GM18519 (cell line): ENCODE data around the gene C17orf67.

Experiments used
- ATAC-seq: cut with Tn5 transposase; IDR thresholded peaks from one replicate; pipeline ENCODE4 v1.9.1; 2021; ENCODE audit warnings: mild to moderate bottlenecking, moderate library complexity; ENCODE audit not compliant: unreplicated experiment, low FRiP score

Gene C17orf67

DNA sequence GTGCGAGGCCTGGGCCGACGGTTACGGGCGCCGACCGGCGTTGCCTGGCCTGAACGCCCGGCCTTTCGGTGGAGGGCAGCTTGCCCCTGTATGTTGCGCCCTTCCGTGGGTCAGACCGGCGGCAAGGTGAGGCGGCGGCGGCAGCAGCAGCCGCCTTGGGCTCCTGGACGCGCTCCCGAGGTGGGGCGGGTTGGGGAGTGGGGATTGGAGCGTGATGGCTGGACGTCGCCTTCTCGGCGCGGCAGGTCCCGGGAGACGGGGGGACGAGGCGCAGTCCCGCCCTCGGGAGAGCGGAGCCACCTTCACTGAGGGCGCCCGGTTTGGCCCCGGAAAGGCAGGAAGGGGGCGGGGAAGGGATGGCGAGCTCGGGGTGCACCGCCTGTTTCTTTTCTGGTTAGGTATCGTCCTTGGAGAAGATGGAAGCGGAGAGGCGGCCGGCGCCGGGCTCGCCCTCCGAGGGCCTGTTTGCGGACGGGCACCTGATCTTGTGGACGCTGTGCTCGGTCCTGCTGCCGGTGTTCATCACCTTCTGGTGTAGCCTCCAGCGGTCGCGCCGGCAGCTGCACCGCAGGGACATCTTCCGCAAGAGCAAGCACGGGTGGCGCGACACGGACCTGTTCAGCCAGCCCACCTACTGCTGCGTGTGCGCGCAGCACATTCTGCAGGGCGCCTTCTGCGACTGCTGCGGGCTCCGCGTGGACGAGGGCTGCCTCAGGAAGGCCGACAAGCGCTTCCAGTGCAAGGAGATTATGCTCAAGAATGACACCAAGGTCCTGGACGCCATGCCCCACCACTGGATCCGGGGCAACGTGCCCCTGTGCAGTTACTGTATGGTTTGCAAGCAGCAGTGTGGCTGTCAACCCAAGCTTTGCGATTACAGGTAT lies 902 bp upstream of the C17orf67 start:
- ATAC-seq, result no peak

DNA sequence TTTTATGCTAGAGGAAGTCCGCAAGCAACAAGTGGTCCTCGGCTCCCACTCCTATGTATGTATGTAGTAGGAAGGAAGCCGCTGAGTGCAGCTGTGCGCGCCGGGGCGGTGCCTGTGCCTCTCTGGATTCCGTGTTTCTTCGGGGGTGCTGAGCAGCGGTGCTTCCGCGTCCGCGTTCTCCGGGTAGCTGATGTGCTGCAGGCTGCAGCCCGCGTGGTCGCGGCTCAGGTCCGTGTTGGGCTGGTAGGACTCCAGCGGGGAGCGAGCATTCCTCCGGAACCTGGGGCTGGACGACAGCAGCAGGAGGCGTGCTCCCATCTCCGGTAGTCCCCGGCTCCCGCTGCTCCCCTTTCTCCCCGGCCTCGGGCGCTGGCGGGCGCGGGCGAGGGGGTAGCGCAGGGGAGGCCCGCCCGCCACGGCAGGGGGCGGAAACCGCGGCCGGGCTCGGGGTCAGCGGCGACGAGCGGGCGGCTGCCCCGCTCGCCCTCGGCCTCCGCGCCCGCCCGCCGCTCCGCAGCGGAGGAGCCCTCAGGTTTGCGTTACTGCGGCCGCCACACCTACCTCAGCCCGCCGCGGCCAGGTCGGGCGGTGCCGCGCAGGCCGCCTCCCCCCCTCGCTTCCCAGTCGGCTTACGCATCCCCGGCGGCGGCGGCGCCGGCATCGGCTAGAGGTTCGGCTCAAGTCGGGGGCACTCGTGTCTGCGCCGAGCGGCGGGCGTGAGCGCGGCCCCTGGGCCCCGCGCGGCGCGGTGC lies 487 bp downstream of the C17orf67 start:
- peak; percentile 32 for ATAC-seq

DNA sequence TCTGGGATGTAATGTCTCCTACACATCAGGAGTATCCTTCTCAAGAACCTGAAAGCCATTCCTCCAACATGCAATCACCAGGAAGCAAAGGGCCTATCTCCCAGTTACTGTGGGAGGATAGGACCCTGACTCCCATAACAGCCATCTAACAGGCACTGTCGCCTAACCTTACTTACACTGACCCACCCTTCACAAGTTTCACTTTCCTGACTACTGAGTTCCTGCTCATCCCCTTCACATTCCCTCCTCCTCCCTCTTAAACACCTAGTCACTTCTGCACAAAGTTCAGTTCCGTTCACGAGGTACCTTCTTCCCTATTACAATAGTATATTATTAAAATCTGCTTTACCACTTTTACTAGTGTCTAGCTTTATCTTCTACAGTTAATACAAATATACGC lies 1.3 kb downstream of the C17orf67 start:
- no peak for ATAC-seq

DNA sequence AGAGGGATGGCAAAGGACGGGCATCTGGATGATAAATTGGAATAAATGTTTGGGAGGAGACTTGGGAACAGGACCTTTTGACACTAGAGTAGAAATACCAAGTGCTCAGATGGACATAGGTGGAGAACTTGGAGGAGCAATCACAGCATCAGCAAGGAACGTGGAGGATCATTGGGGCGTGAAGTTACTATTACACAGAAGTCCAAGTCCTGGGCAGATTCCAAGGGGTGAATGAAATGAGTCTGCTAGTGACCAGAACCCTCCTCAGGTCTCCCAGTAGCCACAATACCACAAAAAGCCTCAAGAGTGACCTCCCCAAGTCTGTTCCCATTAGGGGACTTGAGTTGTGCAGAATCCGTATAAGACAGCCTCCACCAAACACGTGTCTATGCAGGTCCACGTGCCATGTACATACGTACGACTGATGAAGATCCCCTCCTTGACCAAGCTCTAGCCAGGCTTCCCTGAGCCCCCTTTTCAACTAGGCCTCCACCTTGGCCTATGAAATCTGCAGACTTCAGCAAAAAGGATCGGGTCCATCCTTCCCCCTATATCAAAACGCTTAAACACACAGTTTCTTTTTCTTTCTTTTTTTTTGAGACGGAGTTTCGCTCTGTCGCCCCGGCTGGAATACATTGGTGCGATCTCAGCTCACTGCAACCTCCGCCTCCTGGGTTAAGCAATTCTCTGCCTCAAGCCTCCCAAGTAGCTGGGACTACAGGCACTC lies 2.2 kb downstream of the C17orf67 start:
- no peak for ATAC-seq

DNA sequence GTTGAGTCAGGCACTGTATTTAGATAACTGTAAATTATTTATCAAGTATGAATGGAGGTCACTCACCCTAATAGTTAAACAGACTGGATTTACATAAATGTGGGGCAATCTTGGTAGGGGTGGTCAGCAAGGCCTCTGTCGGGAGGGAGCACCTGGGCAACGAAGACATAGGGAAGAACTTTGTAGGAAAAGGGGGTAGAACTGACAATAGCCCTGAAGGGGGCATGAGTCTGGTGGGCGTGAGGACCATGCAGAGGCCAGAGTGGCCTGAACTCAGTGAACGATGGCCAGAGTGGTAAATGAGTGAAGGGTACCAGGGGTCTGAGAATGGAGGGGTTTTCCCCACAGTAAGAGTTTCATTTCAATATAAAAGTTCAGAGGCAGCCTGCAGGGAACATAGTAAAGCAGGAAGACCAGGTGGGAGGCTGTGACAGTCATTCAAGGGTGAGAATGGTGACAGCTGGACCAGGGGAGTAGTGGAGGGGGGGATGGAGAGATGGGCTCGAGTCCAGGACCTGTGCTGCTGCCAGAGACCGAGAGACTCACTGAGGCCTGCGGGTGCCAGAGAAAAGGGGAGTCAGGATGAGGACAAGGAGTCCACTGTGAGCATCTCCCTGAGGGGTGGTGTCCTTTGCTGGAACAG lies 2.9 kb downstream of the C17orf67 start:
- no peak for ATAC-seq

DNA sequence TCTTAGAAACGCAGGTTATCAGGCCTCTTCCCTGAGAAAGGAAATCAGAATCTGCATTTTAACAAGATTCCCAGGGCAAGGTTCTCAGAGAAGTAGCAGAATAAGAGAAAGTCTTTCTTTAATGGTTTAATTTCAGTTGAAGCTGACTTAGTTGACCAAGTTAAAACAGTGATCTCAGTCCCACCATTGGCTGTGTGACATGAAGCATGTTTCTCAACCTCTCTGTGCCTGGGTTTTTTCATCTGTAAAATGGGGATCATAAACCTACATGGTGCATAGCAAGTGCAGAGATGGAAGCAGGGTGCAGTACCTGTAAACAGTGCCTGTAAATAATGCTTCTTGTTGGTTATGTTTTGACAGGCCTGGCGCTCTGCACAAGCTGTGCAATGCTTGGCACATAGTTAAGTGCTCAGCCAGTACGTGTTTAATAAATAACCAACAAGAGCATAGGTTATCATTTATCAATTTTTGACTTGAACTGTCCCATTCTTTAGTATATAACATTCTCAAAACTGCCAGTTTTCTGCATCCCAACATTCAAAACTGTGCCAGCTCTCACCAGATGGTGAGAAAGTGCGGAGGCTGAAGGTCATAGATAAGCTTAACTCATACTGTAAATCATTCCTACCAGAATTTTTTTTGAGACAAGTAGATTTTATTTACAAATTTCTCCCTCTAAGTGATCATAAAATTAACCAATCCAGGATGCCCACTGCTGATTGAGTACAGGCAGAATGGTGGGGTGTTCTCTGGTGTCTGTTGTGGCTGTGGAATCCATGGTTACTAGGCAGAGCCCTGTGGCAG lies 6.9 kb downstream of the C17orf67 start:
- no peak for ATAC-seq

DNA sequence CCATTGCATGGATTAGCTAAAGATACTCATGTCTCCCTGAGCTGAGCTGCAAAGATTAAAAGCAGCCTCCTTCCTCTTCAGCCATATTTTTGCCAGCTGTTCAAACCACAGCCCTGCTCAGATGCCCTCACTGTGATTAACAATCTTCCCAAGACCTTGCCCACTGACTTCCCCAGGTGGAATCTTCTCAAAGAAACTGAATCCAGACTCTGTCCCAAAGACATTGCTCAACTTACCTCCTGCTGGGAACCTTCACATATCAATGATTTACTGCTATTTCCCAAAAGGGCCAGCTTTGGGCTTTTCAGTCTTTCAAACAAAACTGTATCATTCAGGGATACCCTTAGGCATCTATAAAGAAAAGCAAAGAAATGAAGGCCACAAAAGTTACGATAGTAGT lies 9.2 kb downstream of the C17orf67 start:
- ATAC-seq, result no peak

DNA sequence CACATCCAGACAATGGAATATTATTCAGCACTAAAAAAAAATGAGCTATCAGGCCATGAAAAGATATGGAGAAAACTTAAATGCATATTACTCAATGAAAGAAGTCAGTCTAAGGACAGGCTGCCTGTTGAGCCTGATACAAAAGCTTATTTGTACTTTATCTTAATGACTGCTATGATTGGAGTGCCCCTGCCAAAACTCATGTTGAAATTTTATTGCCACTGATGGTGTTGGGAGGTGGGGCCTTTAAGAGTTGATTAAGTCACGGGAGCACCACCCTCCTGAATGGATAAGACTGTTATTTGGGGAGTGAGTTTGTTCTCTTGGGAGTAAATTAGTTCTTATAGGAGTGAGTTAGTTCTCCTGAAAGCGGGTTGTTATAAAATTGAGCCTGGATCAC lies 9.9 kb downstream of the C17orf67 start:
- ATAC-seq, result no peak

DNA sequence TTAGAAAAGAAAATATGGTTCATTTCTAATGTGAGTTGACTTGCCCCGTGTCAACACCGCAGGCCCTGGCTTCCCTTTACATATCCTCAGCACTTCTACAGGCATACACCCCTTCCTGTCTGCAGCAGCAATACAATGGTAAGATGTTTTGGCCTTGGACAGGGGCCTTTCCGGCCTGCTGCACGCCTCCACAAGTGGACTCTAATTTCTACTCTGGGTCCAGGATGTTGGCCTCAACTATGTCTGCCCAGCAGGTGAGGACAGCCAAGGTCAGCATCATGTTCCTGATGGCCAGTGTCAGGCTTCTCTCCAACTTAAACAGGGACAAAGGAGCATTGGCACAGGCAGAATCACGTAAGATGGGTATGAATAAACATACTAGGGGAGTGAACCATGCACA lies 11.0 kb downstream of the C17orf67 start:
- ATAC-seq, result no peak

DNA sequence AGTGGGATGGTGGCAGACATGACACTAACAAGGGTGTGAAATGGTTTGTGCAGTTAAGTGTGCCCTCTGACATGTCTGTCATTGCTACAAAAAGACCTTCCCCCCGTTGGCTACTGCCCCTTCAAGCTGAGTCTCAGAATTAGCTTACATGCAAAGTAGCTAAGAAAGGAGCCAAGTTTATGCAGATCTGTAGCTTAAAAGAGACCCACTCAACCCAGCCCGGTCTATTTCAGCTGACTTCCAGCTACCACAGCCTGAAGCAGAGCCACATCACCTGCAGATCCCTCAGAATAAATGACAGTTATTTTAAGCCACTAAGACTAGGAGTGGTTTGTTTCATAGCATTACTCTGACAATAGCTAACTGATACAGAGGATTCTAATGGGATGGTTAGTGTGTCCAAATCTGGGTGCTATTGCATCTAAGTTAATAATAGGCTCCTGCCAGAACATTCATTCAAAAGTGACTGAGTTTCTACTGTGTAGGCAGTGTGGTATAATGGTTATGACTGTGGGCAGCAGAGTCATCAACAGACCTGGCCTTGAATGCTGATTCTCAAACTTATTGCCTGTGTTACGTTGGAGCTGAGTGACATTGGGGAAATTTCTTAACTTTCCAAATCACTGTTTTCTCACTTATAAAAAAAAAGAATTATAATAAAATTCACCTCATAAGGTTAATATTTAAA lies 11.7 kb downstream of the C17orf67 start:
- ATAC-seq, result no peak

DNA sequence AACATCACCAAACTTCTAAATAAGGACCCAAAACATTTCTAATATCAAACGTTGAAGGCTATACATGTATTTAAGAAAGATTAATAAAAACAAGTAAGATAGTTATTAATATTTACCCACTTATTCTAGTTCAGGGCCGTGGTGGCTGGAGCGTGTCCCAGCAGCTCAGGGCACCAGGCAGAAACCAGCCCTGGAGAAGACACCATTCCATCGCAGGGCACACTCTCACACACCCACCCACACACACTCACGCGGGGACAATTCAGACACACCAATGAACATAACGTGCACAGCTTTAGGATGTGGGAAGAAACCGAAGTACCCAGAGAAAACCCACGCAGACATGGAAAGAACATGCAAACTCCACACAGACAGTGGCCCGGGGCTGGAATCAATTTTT lies 13.5 kb downstream of the C17orf67 start:
- ATAC-seq, result no peak

DNA sequence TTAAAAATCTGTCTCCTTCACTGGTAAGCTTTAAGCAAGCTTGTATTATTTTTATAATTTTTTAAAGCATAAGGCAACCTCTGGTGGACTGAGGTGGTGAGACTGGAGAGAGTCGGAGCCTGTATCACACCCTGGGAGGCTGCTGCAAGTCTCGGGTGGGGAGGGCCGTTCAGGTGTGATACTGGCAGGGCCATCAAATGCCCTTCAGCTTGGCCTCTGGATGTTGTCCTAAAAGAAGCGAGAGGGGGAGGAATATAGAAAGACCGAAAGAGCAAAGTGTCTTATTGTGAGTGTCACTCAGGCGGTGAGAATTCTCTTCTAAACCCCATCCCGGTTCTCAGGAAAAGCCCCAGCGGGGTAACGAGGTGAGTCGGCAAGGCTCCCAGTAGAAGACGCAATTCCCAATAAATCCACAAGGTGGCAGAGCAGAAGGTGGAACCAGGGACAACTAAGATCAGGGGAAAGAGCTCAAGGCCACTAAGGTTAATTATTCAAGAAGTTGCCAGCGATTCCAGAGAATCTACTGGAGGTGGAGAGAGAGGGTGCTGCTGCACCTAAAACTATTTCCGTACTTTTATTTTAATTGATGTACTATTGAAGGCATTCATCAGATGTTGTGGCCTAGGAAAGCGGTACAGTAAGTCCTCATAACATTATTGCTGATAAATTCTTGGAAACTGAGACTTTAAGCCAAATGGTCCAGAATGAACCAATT lies 14.1 kb downstream of the C17orf67 start:
- ATAC-seq, result peak; percentile 68

DNA sequence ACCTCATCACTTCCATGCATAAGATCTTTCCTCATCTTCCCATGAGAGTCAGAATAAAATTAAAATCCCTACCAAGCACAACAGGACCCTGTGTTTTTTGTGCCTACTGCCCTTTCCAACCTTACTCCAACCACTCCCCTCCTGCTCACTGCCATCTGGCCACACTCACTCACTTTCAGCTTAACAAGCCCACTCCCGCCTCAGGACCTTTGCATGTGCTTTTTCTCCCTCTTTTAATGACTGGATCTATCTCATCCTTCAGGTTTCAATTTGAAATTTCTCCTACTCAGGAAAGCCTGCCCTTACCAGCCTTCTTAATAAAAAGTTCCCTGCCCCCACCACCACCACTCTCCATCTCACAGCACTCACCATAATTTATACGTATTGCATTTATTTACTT lies 14.7 kb downstream of the C17orf67 start:
- no peak for ATAC-seq

DNA sequence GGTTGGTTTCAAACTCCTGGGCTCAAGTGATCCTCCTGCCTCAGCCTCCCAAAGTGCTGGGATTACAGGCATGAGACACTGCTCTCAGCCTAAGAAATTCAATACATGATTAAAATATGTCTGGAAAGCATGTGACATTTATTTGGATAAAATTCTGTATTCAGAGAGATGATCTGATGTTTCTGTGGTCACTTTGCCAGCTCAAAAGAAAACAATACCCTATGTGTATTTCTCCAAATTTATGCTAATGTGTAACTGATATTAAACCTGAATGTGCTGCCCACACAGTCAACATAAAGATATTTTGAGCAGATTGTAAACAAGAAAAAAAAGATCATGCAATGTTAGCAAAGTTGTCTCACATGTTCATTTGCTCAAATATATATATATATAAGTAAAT lies 16.7 kb downstream of the C17orf67 start:
- ATAC-seq, result no peak

DNA sequence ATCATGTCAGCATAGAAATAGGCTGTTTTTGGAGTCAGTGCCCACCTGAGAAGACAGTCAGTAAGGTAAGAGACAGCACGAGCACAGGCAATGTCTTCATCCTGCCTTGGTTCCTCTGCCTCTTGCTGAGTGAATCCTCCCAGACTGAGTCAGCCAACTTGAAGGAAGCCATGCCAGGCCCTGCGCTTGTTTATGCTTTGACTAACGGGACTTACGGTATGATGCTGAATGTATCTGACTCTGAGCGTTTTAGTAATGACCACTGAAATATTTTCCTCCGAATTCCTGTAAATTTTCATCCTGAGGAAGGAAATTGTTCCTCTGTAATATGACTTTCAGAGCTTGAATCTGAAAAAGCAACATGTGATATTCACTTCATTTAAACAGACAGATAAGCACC lies 18.0 kb downstream of the C17orf67 start:
- no peak for ATAC-seq

DNA sequence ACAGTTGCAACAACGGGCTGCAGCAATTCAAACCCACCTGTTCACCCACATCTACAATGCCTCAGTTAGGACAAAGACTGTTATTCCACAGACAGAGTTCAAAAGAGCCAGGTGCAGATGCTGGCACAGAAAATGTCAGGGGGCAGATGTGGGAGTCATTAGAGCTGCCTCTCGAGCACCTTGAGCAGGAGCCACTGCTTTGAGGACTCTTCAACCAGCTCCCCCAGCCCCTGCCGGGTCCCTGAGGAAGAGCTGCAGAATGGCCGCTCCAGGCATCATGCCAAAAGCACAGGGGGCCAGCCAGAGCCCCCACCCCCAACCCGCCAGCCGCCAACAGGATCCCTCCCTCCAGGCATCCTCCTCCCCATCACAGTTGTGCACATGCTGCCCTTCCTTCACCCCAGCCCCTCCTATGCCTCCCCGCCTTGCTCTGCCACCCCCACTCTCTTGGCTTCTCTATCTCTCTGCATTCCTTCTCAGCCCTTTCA lies 20.8 kb downstream of the C17orf67 start:
- no peak for ATAC-seq

DNA sequence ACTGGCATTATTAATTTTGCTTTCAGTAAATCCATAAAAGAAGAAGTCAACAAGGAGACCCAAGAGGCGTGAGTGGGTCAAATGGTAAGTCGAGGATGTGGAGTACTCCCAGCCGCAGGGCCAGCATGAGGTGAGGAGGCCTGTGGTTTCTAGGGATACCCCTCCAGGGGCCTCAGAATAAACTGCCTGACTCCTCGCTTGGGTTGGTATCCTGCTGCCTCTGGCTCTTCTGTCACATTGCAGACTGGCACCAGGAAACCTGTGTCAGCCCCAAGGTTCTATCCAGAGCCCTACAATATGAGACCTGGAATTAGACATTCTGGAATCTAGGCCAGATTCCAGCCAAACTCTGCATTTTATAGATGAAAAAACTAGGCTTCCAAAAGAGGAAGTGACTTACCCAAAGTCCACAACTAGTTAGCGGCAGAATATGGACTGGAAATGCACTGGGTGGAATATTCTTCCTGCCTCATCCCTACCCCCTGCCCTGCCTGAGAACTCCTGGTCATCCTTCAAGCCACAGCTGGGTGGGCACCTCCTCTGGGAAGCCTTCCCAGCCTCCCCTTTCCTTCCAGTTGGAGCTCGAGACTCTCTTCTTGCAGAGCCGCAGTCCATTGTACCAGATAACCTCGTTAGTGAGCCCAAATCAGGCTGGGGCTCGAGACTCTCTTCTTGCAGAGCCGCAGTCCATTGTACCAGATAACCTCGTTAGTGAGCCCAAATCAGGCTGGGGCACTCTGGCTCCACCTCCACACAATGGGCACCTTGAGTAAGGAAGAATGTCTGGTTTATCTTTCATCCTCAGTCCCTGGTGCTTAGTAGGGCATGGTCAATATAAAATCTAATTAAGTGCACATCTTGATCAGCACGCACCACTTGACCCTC lies 22.6 kb downstream of the C17orf67 start:
- ATAC-seq, result no peak

DNA sequence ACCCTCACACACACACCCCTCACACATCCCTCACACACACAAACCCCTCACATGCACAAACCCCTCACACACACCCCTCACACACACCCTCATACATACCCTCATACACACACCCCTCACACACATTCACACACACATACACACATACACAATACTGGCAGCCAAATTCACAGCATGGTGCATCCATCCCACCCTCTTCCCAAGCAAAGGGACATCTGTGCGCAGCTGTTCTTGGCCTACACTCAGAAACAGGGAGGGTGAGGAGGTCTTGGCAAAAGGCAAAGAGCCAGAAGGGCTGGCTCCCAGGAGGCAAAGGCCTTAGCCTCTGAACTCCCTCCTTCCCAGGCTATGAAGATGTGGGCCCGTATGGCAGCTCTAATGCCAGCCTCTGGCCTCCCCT lies 23.4 kb downstream of the C17orf67 start:
- no peak for ATAC-seq
